H1 (cell line): ENCODE data around the gene AGBL1. TPM values are rescaled to one million over a fixed set of nuclear protein-coding genes. Genes with fewer than 3 reads are reported as not detected.

Source experiments
- CTCF ChIA-PET: fragments of 300-600 bp; sonication (Branson Sonifier 250); formaldehyde crosslinking; loops from one replicate; lab custom pipeline; 2021; ENCODE audit not compliant: partially characterized antibody; lab: Charles Lee
- POLR2A ChIA-PET: fragments of 300-600 bp; sonication (Branson Sonifier 250); formaldehyde crosslinking; loops from one replicate; lab custom pipeline; 2021; ENCODE audit warnings: inconsistent platforms; ENCODE audit not compliant: partially characterized antibody; lab: Charles Lee
- DNase-seq, 2 experiments: peaks; one replicate each; pipeline versions ENCODE4 v3.0.0 to v3.0.0-alpha.2; 2010 to 2022; ENCODE audit warnings: low spot score in 2 of 2, low read depth in 1 of 2, mixed read lengths in 1 of 2
- FAIRE-seq: peaks from 2 replicates; lab custom pipeline; 2011; peaks lifted over from hg19 to GRCh38; lab: Jason Lieb, UNC
- H2AFZ ChIP-seq: 2 replicates; pipeline ENCODE4 v1.8.1; 2012; ENCODE audit warnings: low read length, inconsistent platforms
- H2AK5ac ChIP-seq: 2 replicates; pipeline ENCODE4 v1.6.1; 2013; ENCODE audit warnings: low read depth, low read length
- H2BK120ac ChIP-seq: replicated peaks from 2 replicates; pipeline ENCODE3; 2013; ENCODE audit warnings: low read depth, low read length, inconsistent platforms
- H2BK12ac ChIP-seq: 2 replicates; pipeline ENCODE4 v1.6.1; 2013; ENCODE audit warnings: low read depth, low read length
- H2BK15ac ChIP-seq: 2 replicates; pipeline ENCODE4 v1.6.1; 2013; ENCODE audit warnings: low read length
- H2BK20ac ChIP-seq: 2 replicates; pipeline ENCODE4 v1.6.1; 2013; ENCODE audit warnings: low read length
- H2BK5ac ChIP-seq: 2 replicates; pipeline ENCODE4 v1.6.1; 2013; ENCODE audit warnings: low read depth, low read length
- H3K14ac ChIP-seq: 2 replicates; pipeline ENCODE4 v1.6.1; 2013; ENCODE audit warnings: inconsistent platforms; ENCODE audit not compliant: insufficient read length
- H3K18ac ChIP-seq: 2 replicates; pipeline ENCODE4 v1.6.1; 2013; ENCODE audit warnings: low read length; ENCODE audit errors: extremely low read depth
- H3K23ac ChIP-seq: 2 replicates; pipeline ENCODE4 v1.6.1; 2013; ENCODE audit warnings: inconsistent platforms; ENCODE audit not compliant: insufficient read length
- H3K23me2 ChIP-seq: 2 replicates; pipeline ENCODE4 v1.6.1; 2013; ENCODE audit warnings: low read depth, low read length
- H3K27ac ChIP-seq: 2 replicates; pipeline ENCODE4 v1.6.1; 2011; ENCODE audit warnings: low read depth, low read length, inconsistent platforms
- H3K27me3 ChIP-seq, 4 experiments: replicated peaks in 1 of 4; 1 replicate in 1 of 4; 2 replicates in 3 of 4; pipeline versions ENCODE4 v1.6.1 to v1.8.1; 2011 to 2013; ENCODE audit warnings: low read length in 3 of 4, mild to moderate bottlenecking in 3 of 4, inconsistent platforms in 2 of 4, mixed read lengths in 2 of 4, moderate library complexity in 1 of 4; ENCODE audit not compliant: control insufficient read depth in 3 of 4, insufficient read depth in 3 of 4; ENCODE audit errors: extremely low read depth in 1 of 4
- H3K36me3 ChIP-seq, 4 experiments: 2 replicates each; pipeline versions ENCODE4 v1.6.1 to v1.8.1; 2011 to 2013; ENCODE audit warnings: mild to moderate bottlenecking in 4 of 4, low read length in 3 of 4, moderate library complexity in 2 of 4, control low read depth in 1 of 4, inconsistent platforms in 1 of 4; ENCODE audit not compliant: insufficient read depth in 4 of 4, control insufficient read depth in 2 of 4
- H3K4ac ChIP-seq: replicated peaks from 2 replicates; pipeline ENCODE3; 2013; ENCODE audit warnings: low read length, low read depth, mixed read lengths, inconsistent platforms; ENCODE audit not compliant: insufficient read length
- H3K4me1 ChIP-seq, 4 experiments: replicated peaks in 1 of 4; 1 replicate in 1 of 4; 2 replicates in 3 of 4; pipeline versions ENCODE4 v1.6.1 to v1.8.1; 2011 to 2013; ENCODE audit warnings: low read length in 3 of 4, inconsistent platforms in 2 of 4, mixed read lengths in 1 of 4; ENCODE audit not compliant: insufficient read depth in 4 of 4, control insufficient read depth in 3 of 4
- H3K4me2 ChIP-seq, 2 experiments: 2 replicates each; pipeline versions ENCODE4 v1.6.1 to v1.8.1; 2011 to 2013; ENCODE audit warnings: low read depth in 2 of 2, low read length in 2 of 2, control low read depth in 1 of 2, inconsistent platforms in 1 of 2, mild to moderate bottlenecking in 1 of 2; ENCODE audit not compliant: insufficient read depth in 1 of 2
- H3K4me3 ChIP-seq, 4 experiments: fragments of 200-600, 300-600 bp in 1 of 4; sonication (generic), shearing (Covaris generic), sonication (Bioruptor Twin) in 1 of 4; 2 replicates each; pipeline versions ENCODE4 v1.5.1 to v1.8.1; 2011 to 2016; ENCODE audit warnings: low read length in 4 of 4, low read depth in 3 of 4, control low read depth in 2 of 4, inconsistent platforms in 2 of 4, mild to moderate bottlenecking in 2 of 4, mixed read lengths in 1 of 4, moderate library complexity in 1 of 4; ENCODE audit not compliant: insufficient read depth in 2 of 4; ENCODE audit errors: extremely low read depth in 1 of 4
- H3K56ac ChIP-seq: replicated peaks from 2 replicates; pipeline ENCODE3; 2013; ENCODE audit warnings: low read depth, mild to moderate bottlenecking, mixed read lengths, low read length, inconsistent platforms; ENCODE audit not compliant: insufficient read length
- H3K79me1 ChIP-seq: 2 replicates; pipeline ENCODE4 v1.6.1; 2013; ENCODE audit warnings: low read depth, low read length, control low read depth
- H3K79me2 ChIP-seq, 2 experiments: 2 replicates each; pipeline versions ENCODE4 v1.6.1 to v1.8.1; 2012 to 2013; ENCODE audit warnings: low read length in 2 of 2, mild to moderate bottlenecking in 2 of 2, inconsistent platforms in 1 of 2; ENCODE audit not compliant: insufficient read depth in 2 of 2, control insufficient read depth in 1 of 2
- H3K9ac ChIP-seq, 4 experiments: replicated peaks in 1 of 4; 1 replicate in 1 of 4; 2 replicates in 3 of 4; pipeline versions ENCODE4 v1.6.1 to v1.8.1; 2011 to 2013; ENCODE audit warnings: low read depth in 3 of 4, low read length in 3 of 4, control low read depth in 2 of 4, mild to moderate bottlenecking in 2 of 4, moderate library complexity in 2 of 4, inconsistent platforms in 1 of 4; ENCODE audit errors: extremely low read depth in 1 of 4
- H3K9me3 ChIP-seq, 2 experiments: 2 replicates each; pipeline versions ENCODE4 v1.6.1 to v1.8.1; 2012 to 2013; ENCODE audit warnings: mild to moderate bottlenecking in 2 of 2, moderate library complexity in 2 of 2, control low read depth in 1 of 2, inconsistent platforms in 1 of 2, low read depth in 1 of 2, low read length in 1 of 2, mixed read lengths in 1 of 2; ENCODE audit not compliant: insufficient read depth in 2 of 2
- H4K20me1 ChIP-seq, 2 experiments: replicated peaks in 1 of 2; 2 replicates each; pipeline versions ENCODE3 to v1.8.1; 2011 to 2013; ENCODE audit warnings: inconsistent platforms in 2 of 2, low read length in 2 of 2, mild to moderate bottlenecking in 1 of 2; ENCODE audit not compliant: insufficient read depth in 2 of 2, control insufficient read depth in 1 of 2
- H4K5ac ChIP-seq: 2 replicates; pipeline ENCODE4 v1.6.1; 2013; ENCODE audit warnings: low read length, low read depth, mixed read lengths, inconsistent platforms; ENCODE audit not compliant: insufficient read length
- H4K8ac ChIP-seq: 2 replicates; pipeline ENCODE4 v1.8.0; 2013; ENCODE audit warnings: mild to moderate bottlenecking, moderate library complexity, low read length, inconsistent platforms; ENCODE audit not compliant: insufficient read depth; ENCODE audit errors: extremely low read depth
- H4K91ac ChIP-seq: replicated peaks from 2 replicates; pipeline ENCODE3; 2013; ENCODE audit warnings: low read length, mixed read lengths, inconsistent platforms; ENCODE audit not compliant: insufficient read length
- CBX8 ChIP-seq: fragments of 300-800, 300-1000 bp; sonication (generic); IDR thresholded peaks from 2 replicates; pipeline ENCODE4 v1.7.1; 2016; ENCODE audit warnings: low read depth, low read length, borderline replicate concordance
- CTBP2 ChIP-seq: IDR thresholded peaks from 2 replicates; pipeline ENCODE4 v1.7.0; 2011; ENCODE audit warnings: borderline replicate concordance, mild to moderate bottlenecking, moderate library complexity, mixed read lengths, low read length; ENCODE audit not compliant: insufficient read depth, insufficient read length
- CTCF ChIP-seq, 3 experiments: IDR thresholded peaks; 1 replicate in 2 of 3; 2 replicates in 1 of 3; pipeline versions ENCODE4 v1.5.1 to v1.6.1; 2011; ENCODE audit warnings: low read length in 3 of 3, mild to moderate bottlenecking in 3 of 3, inconsistent platforms in 2 of 3, low read depth in 1 of 3, moderate library complexity in 1 of 3; ENCODE audit not compliant: insufficient read depth in 1 of 3; ENCODE audit errors: control extremely low read depth in 1 of 3
- EZH2 ChIP-seq: fragments of 200-600 bp; sonication (generic); IDR thresholded peaks from 2 replicates; pipeline ENCODE4 v1.7.1; 2012; ENCODE audit warnings: low read depth, mild to moderate bottlenecking, moderate library complexity, low read length, inconsistent platforms; ENCODE audit not compliant: severe bottlenecking
- FOSL1 ChIP-seq: IDR thresholded peaks from 2 replicates; pipeline ENCODE4 v1.6.1; 2011; ENCODE audit warnings: mild to moderate bottlenecking, low read depth, low read length, moderate library complexity; ENCODE audit not compliant: insufficient read depth
- MAFK ChIP-seq: IDR thresholded peaks from 2 replicates; pipeline ENCODE4 v1.6.1; 2012; ENCODE audit warnings: low read depth, mild to moderate bottlenecking, improper control_type of control experiment, low read length
- PHF8 ChIP-seq: fragments of 200-600 bp; sonication (generic); conservative IDR thresholded peaks from 2 replicates; pipeline ENCODE4 v1.7.1; 2012; ENCODE audit warnings: low read depth, mild to moderate bottlenecking, inconsistent platforms, low read length, moderate library complexity
- POLR2AphosphoS5 ChIP-seq: IDR thresholded peaks from 2 replicates; pipeline ENCODE4 v1.6.1; 2011; ENCODE audit warnings: low read depth, low read length
- SIN3A ChIP-seq, 2 experiments: IDR thresholded peaks in 1 of 2; conservative IDR thresholded peaks in 1 of 2; 2 replicates each; pipeline ENCODE4 v1.6.1; 2011 to 2012; ENCODE audit warnings: low read length in 2 of 2, improper control_type of control experiment in 1 of 2, low read depth in 1 of 2, mild to moderate bottlenecking in 1 of 2
- USF2 ChIP-seq: IDR thresholded peaks from 2 replicates; pipeline ENCODE4 v1.6.1; 2011; ENCODE audit warnings: low read length, improper control_type of control experiment
- WGBS, 2 experiments: shearing (Covaris generic) in 1 of 2; methylation state at CpG; one replicate each; pipeline versions ENCODE4 v1.1.6 to v1.1.7; 2013 to 2015; ENCODE audit warnings: low lambda C conversion rate in 2 of 2, mixed read lengths in 2 of 2, inconsistent platforms in 1 of 2, low coverage in 1 of 2, missing lambda C conversion rate in 1 of 2; ENCODE audit not compliant: insufficient replicate concordance in 2 of 2, insufficient coverage in 1 of 2, insufficient read length in 1 of 2; ENCODE audit errors: extremely low coverage in 1 of 2, missing lambda C conversion rate in 1 of 2; 5-methylcytosine and 5-hydroxymethylcytosine counted together
- polyA plus RNA-seq, 7 experiments: library from polyadenylated mRNA; depleted of rRNA in 3 of 7; stranded (reverse) in 5 of 7; unstranded in 2 of 7; fragments of >200 nt in 5 of 7; fragments of 200-250 nt in 2 of 7; gene quantifications; 1 replicate in 5 of 7; 2 replicates in 1 of 7; 4 replicates in 1 of 7; pipeline versions ENCODE4 v1.2.1 to v1.2.3, GENCODE V29; 2011 to 2013; ENCODE audit warnings: missing spikeins in 2 of 7, mixed read lengths in 2 of 7
- total RNA-seq: library from RNA; stranded (reverse); fragmentation: NEBNext Ultra II Directional; extraction: Animal tissue kit (Norgen Biotek cat#: 25700); gene quantifications from 2 replicates; pipeline ENCODE4 v1.2.1, GENCODE V29; 2021

Gene AGBL1
- total and polyA plus RNA-seq, 2 of the 8 experiments (the other 6 are each of a cell fraction or from before 2014, with no cell fraction given) = not detected

DNA sequence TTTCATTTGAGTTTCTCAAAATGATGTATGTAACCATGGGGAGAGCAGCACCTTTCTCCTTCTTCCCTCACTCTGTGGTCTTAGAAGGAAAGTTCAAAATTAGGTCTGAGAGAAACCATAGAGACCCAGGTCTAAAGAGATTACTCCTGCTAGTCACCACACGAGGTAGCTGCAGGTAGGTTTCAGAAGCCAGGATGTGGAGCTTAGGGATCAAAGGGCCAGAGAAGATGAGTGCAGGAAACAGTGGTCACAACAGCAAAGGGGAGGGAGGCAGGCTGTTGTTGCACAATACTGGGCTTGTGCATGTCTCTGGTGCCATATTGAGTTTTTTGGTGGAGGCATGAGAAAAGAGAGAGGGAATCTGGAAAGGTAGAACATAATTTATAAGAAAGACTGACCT lies 583.6 kb downstream of the AGBL1 start:
- no peak overlapping the region for H3K4me2 ChIP-seq
- no peaks in the 10 kb centered on the region for H3K79me2 ChIP-seq
- no peaks in the 10 kb centered on the region for H3K9me3 ChIP-seq
- H3K4me3 ChIP-seq = no peak overlapping the region
- H3K23ac ChIP-seq = no peak overlapping the region
- CTCF ChIA-PET = interaction anchor here (0.6 kb wide), 1 partner anchor 27 kb away, joined by 3 read pairs; no protein-coding TSS in a partner anchor
- H2AFZ ChIP-seq = no peak overlapping the region
- H2BK5ac ChIP-seq = no peak overlapping the region
- H3K14ac ChIP-seq = no peak overlapping the region
- POLR2A ChIA-PET = no interaction called here
- no peak overlapping the region for H3K18ac ChIP-seq
- peaks cover 0 to 6% (median 1%) of the 10 kb centered on the region in 4 experiments; a peak in 3 of 7 replicates for H3K4me1 ChIP-seq
- H3K27ac ChIP-seq = no peak overlapping the region
- H2BK20ac ChIP-seq = no peak overlapping the region
- no peak overlapping the region for H2BK12ac ChIP-seq
- H4K20me1 ChIP-seq = no peaks in the 10 kb centered on the region
- H3K9ac ChIP-seq = no peak overlapping the region
- WGBS, 2 experiments = 79% methylated on average over 1 of the region's 1 CpG; no CpG with 5 or more reads in 1 of the 2 experiments
- H3K4ac ChIP-seq = no peak overlapping the region
- no peaks in the 10 kb centered on the region for H3K27me3 ChIP-seq
- no peak overlapping the region for H4K91ac ChIP-seq
- H3K56ac ChIP-seq = no peak overlapping the region
- H2AK5ac ChIP-seq = no peak overlapping the region
- no peaks in the 10 kb centered on the region for H3K23me2 ChIP-seq
- no peak overlapping the region for H4K5ac ChIP-seq
- H4K8ac ChIP-seq = no peak overlapping the region
- FAIRE-seq (no peak), DNase-seq (no peak)
- no peak overlapping the region for H2BK120ac ChIP-seq
- H3K79me1 ChIP-seq = no peaks in the 10 kb centered on the region
- H3K36me3 ChIP-seq = no peaks in the 10 kb centered on the region
- H2BK15ac ChIP-seq = no peak overlapping the region
- TF ChIP-seq SIN3A (conservative IDR thresholded peaks at IDR 0.05 in 1 of 2, IDR thresholded peaks at IDR 0.05 in 1 of 2; ENCODE audit: low read depth in 1 of 2, low read length in 2 of 2) (no peak), USF2 (no peak), FOSL1 (no peak), POLR2AphosphoS5 (no peak), MAFK (no peak), PHF8 (no peak), EZH2 (no peak), CTCF (IDR thresholded peaks at IDR 0.05; ENCODE audit: control extremely low read depth in 1 of 3, insufficient read depth in 1 of 3, low read depth in 1 of 3, low read length in 3 of 3) (no peak), CTBP2 (no peak), CBX8 (no peak)
